Fibroblast of mammary gland (primary cell): ENCODE measurements around the gene MAP2K4.
"Not testable (repeated sequence)": the region's sequence is repeated elsewhere in the genome, so short reads cannot be mapped to it uniquely, and the experiment has no call there.

Source experiments
- DNase-seq: peaks from one replicate; pipeline ENCODE4 v3.0.0-alpha.2; 2010; ENCODE audit warnings: low read depth
- H3K4me3 ChIP-seq: 2 replicates; pipeline ENCODE4 v1.5.1; 2011; ENCODE audit warnings: low read depth, mild to moderate bottlenecking, low read length, moderate library complexity; ENCODE audit not compliant: control insufficient read depth
- TF ChIP-seq, protein P1 (sequence below): conservative IDR thresholded peaks from 2 replicates; pipeline ENCODE4 v1.5.1; 2011; ENCODE audit warnings: low read depth, low read length, inconsistent platforms; ENCODE audit not compliant: control insufficient read depth, insufficient read depth

The MAP2K4 gene

GRCh38 chr17:12020642-12021622, at the start of gene MAP2K4:
TSS of gene MAP2K4 (plus strand) at chr17:12020877. CDS start at chr17:12020887, 10 bp downstream.
- TF ChIP-seq, protein P1, sequence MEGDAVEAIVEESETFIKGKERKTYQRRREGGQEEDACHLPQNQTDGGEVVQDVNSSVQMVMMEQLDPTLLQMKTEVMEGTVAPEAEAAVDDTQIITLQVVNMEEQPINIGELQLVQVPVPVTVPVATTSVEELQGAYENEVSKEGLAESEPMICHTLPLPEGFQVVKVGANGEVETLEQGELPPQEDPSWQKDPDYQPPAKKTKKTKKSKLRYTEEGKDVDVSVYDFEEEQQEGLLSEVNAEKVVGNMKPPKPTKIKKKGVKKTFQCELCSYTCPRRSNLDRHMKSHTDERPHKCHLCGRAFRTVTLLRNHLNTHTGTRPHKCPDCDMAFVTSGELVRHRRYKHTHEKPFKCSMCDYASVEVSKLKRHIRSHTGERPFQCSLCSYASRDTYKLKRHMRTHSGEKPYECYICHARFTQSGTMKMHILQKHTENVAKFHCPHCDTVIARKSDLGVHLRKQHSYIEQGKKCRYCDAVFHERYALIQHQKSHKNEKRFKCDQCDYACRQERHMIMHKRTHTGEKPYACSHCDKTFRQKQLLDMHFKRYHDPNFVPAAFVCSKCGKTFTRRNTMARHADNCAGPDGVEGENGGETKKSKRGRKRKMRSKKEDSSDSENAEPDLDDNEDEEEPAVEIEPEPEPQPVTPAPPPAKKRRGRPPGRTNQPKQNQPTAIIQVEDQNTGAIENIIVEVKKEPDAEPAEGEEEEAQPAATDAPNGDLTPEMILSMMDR = no peak
- peak within 1 kb of the TSS; percentile 65 for H3K4me3 ChIP-seq
- DNase-seq = peak; percentile 80

- not testable (repeated sequence) for H3K4me3 ChIP-seq, DNase-seq
These were observed 47.9 kb upstream of the MAP2K4 start for GRCh38 chr17:11972741-11973140.

GRCh38 chr17:11979795-11980194, 40.9 kb upstream of the MAP2K4 start:
- TF ChIP-seq, protein P1 = no peak
- no peak overlapping the region for H3K4me3 ChIP-seq
- DNase-seq = no peak

DNA sequence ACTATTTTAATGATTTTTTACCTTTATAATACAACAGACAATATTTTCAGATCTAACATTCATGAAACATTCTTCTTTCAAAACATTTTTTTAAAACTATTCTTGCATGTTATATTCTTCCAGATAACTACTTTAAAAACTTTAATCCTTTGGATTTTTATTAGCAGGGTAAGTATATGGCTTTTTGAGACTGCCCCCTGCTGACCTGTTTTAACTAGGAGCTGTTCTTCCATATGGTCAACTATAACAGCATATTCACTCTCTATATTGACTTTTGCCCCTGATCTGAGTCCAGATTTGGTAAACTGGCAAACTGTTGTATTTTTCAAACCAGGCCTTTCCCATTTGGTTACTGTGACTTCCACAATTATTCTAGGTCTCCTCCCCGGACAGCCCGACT, 39.9 kb upstream of the MAP2K4 start:
- TF ChIP-seq, protein P1 = peak; percentile 42
- no peak overlapping the region for H3K4me3 ChIP-seq
- DNase-seq = peak; percentile 15

DNA sequence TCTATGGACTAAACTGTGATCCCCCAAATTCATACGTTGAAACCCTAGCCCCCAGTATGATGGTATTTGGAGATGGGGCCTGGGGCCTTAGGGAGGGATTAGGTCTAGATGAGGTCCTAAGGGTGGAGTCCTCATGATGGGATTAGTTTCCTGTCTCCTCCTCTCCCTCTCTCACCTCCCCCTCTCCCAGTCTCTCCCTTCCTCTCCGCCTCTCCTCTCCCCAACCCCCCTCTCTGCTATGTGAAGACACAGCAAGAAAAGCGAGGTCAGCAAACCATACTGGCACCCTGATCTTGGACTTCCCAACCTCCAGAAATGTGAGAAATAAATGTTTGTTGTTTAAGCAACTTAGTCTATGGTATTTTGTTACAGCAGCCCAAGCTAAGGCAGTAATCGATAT, 38.8 kb upstream of the MAP2K4 start:
- H3K4me3 ChIP-seq = no peak overlapping the region
- TF ChIP-seq, protein P1 = no peak
- no peak for DNase-seq

DNA sequence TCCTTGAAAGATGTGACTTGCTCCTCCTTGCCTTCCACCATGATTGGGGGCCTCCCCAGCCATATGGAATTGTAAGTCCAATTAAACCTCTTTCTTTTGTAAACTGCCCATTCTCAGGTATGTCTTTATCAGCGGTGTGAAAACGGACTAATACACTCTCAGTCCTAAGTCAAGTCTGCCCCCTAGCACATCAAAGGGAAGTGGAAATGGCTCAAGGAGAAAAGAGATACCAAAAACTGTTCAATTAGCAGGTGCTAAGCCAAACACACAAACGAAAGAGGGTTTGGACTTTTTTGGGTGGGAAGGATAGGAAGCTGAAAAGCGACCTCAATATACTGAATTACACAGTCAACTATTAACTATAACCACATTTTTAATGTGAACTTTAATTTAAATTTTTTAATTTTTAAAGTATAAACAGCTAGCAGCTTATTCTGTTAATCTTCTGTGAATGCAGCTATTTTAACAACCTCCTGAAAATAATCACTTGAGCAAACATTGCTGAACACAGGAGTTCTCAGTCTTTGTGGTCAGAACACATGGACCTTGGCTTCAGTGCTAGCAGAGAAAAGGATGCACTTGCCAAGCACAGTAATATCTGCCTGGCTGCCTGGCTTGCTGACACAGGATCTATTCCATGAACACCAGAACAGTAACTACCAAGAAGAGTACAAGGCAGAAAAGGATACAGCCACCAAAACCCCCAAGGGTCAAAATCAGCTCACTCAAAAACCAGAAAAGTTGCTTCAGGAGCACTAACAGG, 34.3 kb upstream of the MAP2K4 start:
- peak; percentile 34 for DNase-seq
- H3K4me3 ChIP-seq = no peak overlapping the region
- TF ChIP-seq, protein P1 = no peak

DNA sequence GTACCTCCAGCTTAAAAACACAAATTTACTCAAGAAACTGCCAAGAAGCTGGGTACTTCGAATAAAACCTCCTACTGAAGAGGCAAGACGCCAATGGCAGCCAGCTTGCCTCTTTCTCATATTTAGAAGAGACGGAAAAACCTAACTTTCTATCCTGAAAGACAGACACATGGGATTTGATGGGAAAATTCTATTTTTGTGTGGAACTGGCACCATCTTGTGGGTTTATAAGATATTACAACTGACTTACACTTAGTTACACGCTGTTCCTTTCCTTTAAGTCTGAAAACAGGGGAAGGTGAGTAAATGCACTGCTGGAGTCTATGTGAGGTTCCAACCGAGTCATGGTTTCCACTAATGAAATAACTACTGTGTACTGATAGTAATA, 33.7 kb upstream of the MAP2K4 start:
- DNase-seq = peak; percentile 67
- TF ChIP-seq, protein P1 = peak; percentile 58
- H3K4me3 ChIP-seq = no peak overlapping the region
